Measurements from ENCODE around the gene MOCS1.

Gene MOCS1

DNA sequence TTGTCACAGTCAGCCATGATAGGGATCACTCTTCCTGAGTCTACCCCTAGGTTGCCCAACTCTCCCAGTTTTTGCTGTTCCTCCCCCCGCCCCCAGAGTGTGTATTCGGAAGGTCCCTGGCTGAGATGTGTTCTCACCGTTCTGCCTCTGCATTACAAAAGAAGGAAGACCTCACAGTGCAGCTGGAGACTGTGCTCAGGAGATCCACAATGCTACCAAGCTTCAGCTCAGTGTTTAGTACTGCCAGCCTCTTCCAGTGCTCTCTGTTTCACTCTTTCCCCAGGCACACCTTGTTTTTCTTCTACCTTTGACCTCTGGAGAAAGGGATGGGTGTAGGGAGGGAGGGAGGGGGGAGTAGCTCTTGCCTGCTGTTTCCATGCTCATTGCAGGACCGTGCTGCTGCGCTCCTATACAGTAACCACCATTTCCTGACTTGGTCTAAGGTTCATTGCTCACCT is 13.4 kb upstream of the MOCS1 start:
- DNase-seq: no peak

- no peak for DNase-seq
Observed at GRCh38 chr6:39945626-39946025, 11.4 kb upstream of the MOCS1 start.

GRCh38 chr6:39942903-39943580 is 8.8 kb upstream of the MOCS1 start:
- no peak for DNase-seq

- no peak for DNase-seq
Observed at GRCh38 chr6:39941820-39942219, 7.6 kb upstream of the MOCS1 start.

DNA sequence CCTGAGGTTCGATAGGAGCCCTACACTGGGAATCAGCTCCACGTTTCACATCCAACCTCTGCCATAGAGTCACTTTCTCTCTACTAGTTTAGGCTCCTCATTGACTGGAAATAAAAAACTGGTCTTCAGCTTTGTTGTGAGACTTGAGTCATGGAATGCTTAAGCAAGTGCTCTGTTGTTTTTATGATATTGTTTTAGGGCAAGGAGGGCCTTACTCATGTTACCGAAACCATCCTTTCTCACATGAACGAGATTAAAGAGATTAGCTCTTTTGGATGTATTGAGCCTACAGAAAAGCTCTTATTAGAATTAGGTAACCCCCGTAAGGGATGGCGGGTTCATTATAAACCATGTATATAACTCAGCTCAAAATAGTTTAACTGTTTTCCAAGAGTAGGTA is 6.9 kb upstream of the MOCS1 start:
- DNase-seq: no peak

DNA sequence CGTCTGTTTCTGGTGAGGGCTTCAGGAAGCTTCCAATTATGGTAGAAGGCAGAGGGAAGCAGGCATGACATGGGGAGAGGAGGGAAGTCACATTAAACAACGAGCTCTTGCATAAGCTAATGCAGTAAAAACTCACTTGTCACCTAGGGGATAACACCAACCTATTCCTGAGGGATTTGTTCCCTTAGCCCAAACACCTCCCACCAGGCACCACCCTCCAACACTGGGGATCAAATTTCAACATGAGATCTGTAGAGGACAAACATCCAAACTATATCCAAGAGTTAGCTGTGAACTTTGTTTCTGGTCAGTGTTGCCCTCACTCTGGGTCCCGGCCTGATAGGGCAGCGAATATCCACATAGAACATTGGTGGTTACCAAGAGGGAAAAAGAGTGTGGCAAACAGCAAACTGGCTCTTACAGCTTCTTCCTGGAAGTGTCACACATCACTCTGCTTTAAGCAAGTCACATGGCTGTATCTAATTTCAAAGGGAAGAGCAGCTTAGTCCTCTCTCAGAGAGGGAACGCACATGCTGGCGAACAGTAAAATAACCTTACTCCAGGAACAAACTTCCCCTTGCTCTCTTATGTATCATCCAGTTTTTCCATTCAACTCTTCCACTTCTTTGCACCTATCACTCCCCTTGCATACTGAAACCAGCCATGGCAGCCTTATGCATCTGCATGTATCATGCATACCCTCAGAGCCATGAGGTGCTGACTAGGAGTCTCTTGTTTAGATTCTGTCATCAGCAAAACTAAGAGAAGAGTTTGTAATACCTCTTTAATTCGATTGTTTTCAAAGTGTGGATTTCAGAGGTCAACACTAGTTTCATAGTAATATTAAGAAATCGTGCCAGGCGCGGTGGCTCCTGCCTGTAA is 4.8 kb upstream of the MOCS1 start:
- DNase-seq: no peak

GRCh38 chr6:39937686-39938333 is 3.5 kb upstream of the MOCS1 start:
- no peak for DNase-seq

DNA sequence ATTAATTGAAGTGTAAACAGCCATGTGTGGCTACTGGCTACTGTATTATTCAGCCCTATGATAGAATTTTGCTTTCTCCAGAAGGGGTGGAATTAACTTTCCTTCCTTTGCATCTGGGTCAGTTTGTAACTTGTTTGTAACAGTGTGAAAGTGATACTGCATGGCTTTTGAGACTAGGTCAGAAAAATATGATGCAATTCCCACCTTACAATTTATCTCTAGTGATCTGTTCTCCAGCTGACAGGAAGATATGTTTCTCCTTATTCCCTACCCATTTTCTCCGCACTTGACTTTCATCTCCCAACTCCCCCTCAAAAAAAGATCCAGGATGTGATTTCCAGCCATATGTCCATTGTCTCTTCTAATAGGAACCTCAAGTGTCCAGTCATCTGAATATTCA is 2.6 kb upstream of the MOCS1 start:
- DNase-seq: no peak

- no peak for DNase-seq
Observed at GRCh38 chr6:39935241-39935640, 979 bp upstream of the MOCS1 start.

GRCh38 chr6:39933669-39934130 is 562 bp downstream of the MOCS1 start:
- DNase-seq: no peak

DNA sequence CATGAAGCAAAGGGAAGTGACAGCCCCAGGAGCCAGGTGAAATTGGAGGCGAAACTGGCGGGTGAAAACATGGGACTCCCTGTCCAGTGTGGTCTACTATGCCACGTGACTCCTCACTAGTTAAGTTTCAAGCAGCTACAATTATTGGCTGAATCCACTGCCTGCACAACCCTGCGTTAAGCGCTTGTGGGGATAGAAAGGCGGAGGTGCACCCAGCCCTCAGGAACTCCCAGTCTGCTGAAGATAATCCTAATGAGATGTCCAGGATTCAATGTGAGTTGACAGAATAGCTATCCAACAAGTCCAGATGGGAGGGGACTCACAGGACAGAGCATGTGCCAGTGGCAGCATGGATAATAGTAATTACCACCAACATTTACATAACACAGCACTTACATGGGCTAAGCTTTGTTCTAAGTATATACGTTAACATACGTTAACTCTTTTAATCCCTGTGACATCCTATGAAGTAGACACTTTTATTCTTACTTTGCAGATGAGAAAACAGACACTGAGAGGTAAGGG is 1.8 kb downstream of the MOCS1 start:
- no peak for DNase-seq

- DNase-seq: no peak
Observed at GRCh38 chr6:39931607-39932006, 2.7 kb downstream of the MOCS1 start.

- DNase-seq: no peak
Observed at GRCh38 chr6:39930540-39930939, 3.7 kb downstream of the MOCS1 start.

GRCh38 chr6:39929733-39930461 is 4.4 kb downstream of the MOCS1 start:
- no peak for DNase-seq

DNA sequence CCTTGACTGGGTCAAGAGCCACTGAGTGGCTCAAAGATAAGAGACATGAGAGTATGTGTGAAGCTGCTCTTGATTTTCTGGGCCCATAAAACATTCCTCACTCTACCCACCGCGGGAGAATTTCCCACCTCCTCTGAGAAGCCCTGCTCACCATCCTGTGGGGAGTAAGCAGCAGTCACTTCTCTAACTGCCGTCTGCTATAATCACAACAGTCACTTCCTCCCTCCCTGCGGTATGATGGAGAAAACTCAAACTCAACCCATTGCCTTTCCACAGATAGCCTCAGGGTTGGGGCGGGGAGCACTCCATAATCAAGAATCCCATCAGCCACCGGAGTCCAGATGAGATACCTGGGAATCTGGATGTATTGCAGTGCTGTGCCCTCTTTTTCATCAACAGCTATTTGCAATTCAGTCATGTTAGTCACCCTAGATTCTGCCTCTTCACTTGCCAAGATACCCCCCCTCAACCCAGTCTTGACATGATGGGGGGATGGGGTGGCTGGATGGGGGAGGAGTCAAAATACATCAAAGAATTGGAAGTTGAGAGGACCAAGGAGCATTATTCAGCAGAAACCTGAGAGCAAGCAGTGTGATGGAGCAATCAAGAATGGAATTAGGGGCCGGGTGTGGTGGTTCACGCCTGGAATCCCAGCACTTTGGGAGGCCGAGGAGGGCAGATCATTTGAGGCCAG is 5.1 kb downstream of the MOCS1 start:
- no peak for DNase-seq

DNA sequence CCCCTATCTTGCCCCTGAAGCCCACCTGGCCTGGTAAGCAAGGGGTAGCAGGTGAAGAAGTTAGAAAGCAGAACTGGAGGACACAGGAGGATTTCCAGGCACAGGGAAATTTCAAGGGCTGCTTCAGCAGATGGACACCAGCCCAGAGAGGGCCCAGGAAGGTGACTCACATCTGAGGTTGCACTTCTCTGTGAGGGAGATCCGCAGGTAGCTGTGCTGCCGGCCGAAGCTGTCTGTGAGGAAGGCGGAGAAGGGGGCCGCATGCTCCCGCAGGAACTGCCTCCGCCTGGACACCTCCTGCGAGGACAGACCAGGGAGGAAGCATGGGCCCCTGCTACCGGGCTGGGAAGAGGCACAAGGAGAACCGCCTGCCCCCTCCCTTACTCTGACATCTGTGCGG is 7.1 kb downstream of the MOCS1 start:
- DNase-seq: no peak

DNA sequence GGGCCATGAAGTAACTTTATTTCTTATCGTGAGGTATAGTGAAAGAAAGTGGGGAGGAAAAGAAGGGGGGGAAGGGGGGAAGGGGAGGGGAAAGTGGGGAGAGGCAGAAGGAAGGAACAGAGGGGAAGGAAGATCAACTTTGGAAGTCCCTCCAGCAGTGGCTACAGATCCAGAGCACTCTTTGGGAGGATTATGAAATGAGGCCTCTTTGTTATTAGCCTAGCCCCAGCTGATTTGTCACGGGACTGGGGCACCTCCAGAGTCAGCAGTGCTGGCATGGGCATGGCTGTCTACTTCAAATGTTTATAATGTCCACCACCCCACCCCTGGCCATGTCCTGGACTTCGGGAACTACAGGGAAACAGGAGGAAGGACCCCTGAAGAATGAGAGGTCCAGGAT is 7.6 kb downstream of the MOCS1 start:
- no peak for DNase-seq

GRCh38 chr6:39925931-39926290 is 8.4 kb downstream of the MOCS1 start:
- no peak for DNase-seq

DNA sequence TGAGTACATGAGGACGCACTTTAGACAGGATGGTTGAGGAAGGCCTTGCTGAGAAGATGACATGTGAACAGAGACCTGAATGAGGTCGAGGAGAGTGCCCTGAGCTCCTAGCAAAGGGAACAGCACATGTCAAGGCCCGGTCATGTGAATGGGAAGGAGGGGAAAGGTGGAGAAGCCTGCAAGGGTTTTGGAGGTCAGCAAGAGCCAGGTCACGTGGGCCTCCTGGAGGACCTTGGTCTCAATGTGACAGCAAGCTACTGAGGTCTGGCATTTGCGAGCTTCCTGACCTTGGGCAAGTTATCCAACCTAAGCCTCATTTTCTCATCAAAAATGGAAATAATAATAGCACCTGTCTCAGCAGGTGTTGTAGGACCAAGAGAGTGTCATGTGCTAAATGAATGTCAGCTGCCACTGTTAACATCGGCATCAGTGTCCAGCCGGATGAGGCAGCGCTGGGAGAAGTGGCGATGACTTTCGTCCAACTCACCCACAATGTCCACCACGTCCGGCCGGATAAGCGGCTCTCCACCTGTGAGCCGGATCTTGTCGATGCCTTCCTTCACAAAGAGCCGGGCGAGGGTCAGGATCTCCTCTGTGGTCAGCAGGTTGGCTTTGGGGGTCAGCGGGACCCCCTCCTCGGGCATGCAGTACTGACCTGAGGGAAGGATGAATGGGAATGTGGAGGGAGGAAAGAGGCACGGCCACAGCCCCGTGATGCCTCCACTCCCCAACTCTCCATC is 8.9 kb downstream of the MOCS1 start:
- DNase-seq: no peak

GRCh38 chr6:39924283-39924682 is 10.0 kb downstream of the MOCS1 start:
- no peak for DNase-seq

DNA sequence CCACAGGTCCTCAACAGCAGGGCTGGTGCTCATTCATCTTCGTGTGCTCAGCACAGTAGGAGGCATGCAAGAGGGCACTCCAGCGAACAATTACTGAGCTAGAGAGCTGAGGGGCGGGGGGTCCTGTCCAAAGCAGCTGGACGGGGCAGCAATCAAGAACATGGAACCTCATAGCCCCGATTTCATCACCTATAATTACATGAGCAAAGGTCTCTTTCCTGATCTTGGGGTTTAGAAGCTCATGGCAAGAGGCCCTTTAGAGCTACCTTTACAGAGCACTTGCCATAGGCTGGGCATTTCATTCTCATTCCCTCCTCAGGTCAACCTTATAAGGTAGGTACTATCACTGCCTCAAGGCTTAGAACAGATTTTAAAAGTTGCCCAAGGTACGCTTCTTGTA is 10.4 kb downstream of the MOCS1 start:
- DNase-seq: no peak

DNA sequence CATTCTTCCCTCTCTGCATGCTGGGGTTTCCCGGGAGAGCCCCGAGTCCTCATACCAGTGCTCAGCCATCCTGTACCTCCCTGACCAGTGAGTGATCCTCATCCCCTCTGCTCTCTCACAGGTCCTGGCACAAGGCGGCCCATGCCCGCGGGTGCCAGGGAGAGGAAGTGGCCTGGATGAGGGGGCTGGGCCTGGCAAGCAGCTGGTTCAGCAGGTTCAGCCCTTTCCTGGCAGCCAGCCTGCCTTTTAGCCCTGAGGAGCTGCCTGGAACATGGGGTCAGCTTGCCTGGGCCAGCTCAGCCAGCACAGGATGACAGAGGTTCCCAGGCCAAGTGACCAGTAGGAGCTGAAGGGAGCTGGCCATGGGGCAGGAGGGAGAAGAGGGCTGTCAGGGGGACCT is 10.9 kb downstream of the MOCS1 start:
- no peak for DNase-seq
